ENCODE results near the gene TMEM91. TPM values are rescaled to one million over a fixed set of nuclear protein-coding genes. Genes with fewer than 3 reads are reported as not detected.

Gene TMEM91
- total and polyA plus RNA-seq, 2 experiments from 2014 or later: 9.3 to 10.6 TPM

- TF ChIP-seq REST (IDR thresholded peaks at IDR 0.05; ENCODE audit: unreplicated experiment): no peak
- no peak for TF ChIP-seq EZH2 (IDR thresholded peaks at IDR 0.05; ENCODE audit: low read depth, unreplicated experiment)
- TF ChIP-seq ZNF114 (CRISPR knock-in tag; IDR thresholded peaks at IDR 0.05): no peak
- no peak for TF ChIP-seq CTCF (conservative IDR thresholded peaks at IDR 0.05; ENCODE audit: low read depth in 2 of 2)
These were observed 16.6 kb upstream of the TMEM91 start (continued) for GRCh38 chr19:41359741-41360140.

DNA sequence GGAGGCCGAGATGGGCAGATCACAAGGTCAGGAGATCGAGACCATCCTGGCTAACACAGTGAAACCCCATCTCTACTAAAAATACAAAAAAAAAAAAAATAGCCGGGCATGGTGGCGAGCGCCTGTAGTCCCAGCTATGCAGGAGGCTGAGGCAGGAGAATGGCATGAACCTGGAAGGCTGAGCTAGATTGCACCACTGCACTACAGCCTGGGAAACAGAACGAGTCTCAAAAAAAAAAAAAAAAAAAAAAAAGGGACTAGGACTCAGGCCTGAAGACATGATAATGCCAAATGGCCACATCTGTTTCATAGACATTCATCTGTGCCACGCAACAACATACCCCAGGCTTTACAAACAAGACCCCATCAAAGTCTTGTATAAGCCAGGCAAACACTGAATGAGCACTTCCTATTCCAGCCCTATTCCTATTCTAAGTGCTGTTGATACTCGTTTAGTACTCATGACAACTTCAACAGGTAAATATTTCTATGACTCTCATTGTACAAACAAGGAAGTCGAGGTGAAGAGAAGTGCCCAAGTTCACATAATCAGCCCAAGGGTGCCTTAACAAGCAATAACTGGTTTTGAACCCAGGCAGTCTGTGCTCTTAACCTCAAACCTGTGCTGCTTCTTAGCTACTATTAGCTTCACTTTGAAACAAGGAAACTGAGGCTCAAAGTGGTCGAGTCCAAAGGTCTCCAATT is 14.0 kb upstream of the TMEM91 start:
- no peak overlapping the region for H3K4me3 Mint-ChIP-seq
- no peaks in the 10 kb centered on the region for H3K36me3 ChIP-seq (ENCODE audit: insufficient read depth)
- peaks cover 3% of the 10 kb centered on the region; the same call in 2 of the 3 replicates for H3K4me1 Mint-ChIP-seq
- DNase-seq (ENCODE audit: low spot score) (no peak), ATAC-seq (no peak)
- H3F3A ChIP-seq (replicated peaks; ENCODE audit: low read depth): 0 out of 2 replicates have a peak, but pooled peaks cover 4% of the 10 kb centered on the region
- no peaks in the 10 kb centered on the region for H4K20me1 ChIP-seq (replicated peaks; ENCODE audit: insufficient read depth)
- H3K79me2 ChIP-seq (replicated peaks; ENCODE audit: insufficient read depth): peaks cover 6% of the 10 kb centered on the region; the same call in 1 of the 2 replicates
- no peak overlapping the region for H3K27ac ChIP-seq (ENCODE audit: low read depth)
- 0 out of 2 replicates have a peak, but pooled peaks cover 4% of the 10 kb centered on the region for H3K9me2 ChIP-seq (ENCODE audit: insufficient read depth)
- no peaks in the 10 kb centered on the region for H3K36me3 Mint-ChIP-seq (ENCODE audit: low read depth)
- no peaks in the 10 kb centered on the region for H3K27me3 ChIP-seq (ENCODE audit: insufficient read depth)
- no peaks in the 10 kb centered on the region for H3K4me1 ChIP-seq (ENCODE audit: insufficient read depth)
- no peak overlapping the region for H3K4me2 ChIP-seq
- H2AFZ ChIP-seq: no peak overlapping the region
- peaks cover 9% of the 10 kb centered on the region for H3K27me3 Mint-ChIP-seq (ENCODE audit: insufficient read depth, low read depth, poor library complexity)
- H3K9me3 Mint-ChIP-seq: no peaks in the 10 kb centered on the region
- H3K4me3 ChIP-seq: no peak overlapping the region
- H3K27ac Mint-ChIP-seq: no peak overlapping the region
- TF ChIP-seq ZNF462 (CRISPR knock-in tag; IDR thresholded peaks at IDR 0.05) (no peak), ZNF331 (CRISPR knock-in tag; IDR thresholded peaks at IDR 0.05; ENCODE audit: low read depth) (no peak), ZNF114 (CRISPR knock-in tag; IDR thresholded peaks at IDR 0.05) (no peak), NANOG (IDR thresholded peaks at IDR 0.05; ENCODE audit: borderline replicate concordance) (no peak), CTCF (conservative IDR thresholded peaks at IDR 0.05; ENCODE audit: low read depth in 2 of 2) (no peak)

All from GM23338 (cell line).